Right lobe of liver (tissue), 4 donors: Measurements from ENCODE around the gene ZNF827.

Source experiments
- POLR2A ChIP-seq: fragments of 450-650 bp; IDR thresholded peaks from one replicate; pipeline ENCODE4 v1.6.1; 2017; ENCODE audit warnings: antibody characterized with exemption, mild to moderate bottlenecking
- TF ChIP-seq, protein P1 (sequence below), 4 donors: fragments of 200-600 bp in 3 of 4; fragments of 450-650 bp in 1 of 4; IDR thresholded peaks; one replicate each; pipeline versions ENCODE4 v1.5.1 to v1.8.0; 2016 to 2022; ENCODE audit warnings: antibody characterized with exemption in 4 of 4, mild to moderate bottlenecking in 2 of 4
- donor health status: DM: no; HTN: no; CAD: no.
- donor health status: DM: no; HTN: no; CAD: no.
- donor health status: DM: no; HTN: yes; CAD: no.

DNA sequence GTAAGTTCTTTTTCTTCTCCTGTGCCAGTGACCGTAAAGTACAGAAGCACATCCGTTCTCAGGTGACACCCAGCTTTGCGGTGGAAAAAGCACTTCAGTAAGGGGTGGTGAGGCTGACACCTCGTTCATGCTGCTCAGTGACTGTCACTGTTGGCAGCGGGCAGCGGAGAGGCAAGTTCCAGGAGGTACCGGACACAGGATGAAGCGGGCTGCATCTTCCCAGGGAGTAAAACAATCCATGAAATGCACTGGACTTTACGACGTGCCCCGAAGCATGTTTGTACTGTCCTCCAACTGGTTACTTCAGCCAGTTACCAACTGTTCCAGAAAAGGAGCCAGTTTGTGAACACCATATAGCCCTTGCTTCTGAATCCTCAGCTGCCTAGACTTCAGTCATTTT is 110.7 kb downstream of the ZNF827 start:
- TF ChIP-seq, protein P1, sequence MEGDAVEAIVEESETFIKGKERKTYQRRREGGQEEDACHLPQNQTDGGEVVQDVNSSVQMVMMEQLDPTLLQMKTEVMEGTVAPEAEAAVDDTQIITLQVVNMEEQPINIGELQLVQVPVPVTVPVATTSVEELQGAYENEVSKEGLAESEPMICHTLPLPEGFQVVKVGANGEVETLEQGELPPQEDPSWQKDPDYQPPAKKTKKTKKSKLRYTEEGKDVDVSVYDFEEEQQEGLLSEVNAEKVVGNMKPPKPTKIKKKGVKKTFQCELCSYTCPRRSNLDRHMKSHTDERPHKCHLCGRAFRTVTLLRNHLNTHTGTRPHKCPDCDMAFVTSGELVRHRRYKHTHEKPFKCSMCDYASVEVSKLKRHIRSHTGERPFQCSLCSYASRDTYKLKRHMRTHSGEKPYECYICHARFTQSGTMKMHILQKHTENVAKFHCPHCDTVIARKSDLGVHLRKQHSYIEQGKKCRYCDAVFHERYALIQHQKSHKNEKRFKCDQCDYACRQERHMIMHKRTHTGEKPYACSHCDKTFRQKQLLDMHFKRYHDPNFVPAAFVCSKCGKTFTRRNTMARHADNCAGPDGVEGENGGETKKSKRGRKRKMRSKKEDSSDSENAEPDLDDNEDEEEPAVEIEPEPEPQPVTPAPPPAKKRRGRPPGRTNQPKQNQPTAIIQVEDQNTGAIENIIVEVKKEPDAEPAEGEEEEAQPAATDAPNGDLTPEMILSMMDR (IDR thresholded peaks at IDR 0.05): no peak
- no peak for TF ChIP-seq POLR2A
